Measurements from ENCODE around the gene ENO4. TPM values are rescaled to one million over a fixed set of nuclear protein-coding genes. Genes with fewer than 3 reads are reported as not detected.

ENO4 gene
- total and polyA plus RNA-seq, 3 donors from 2014 or later = 1.8 to 9.8 (median 5.6) TPM

DNA sequence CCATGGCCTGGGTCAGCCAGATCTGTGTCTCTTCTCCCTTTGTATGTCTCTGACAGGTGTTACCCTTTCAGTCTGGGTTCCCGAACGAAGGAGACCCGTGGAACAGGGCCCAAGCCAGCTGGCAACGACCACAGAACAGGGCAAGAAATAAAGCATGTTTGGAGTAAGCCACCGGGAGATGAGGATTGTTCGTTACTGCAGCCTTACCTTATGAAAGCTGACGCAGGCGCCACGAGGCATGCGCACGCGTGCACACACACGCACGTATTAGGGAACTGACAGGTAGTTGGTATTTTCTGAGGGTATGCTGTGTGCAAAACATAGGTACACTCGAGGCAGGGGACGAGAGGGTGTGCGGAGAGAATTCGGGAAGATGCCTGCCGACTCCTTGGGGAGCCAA lies 46.4 kb upstream of the ENO4 start:
- intact Hi-C loops (cut with DNase I; ENCODE audit: low total_unique reads) = no loop called here
- Histone ChIP-seq H3K9me3 (no peaks in the 10 kb centered on the region), H3K27ac (no peak overlapping the region), H3K27me3 (no peaks in the 10 kb centered on the region), H3K4me1 (no peaks in the 10 kb centered on the region), H3K4me3 (no peak overlapping the region), H3K36me3 (ENCODE audit: low read depth, missing control alignments) (no peaks in the 10 kb centered on the region)
- DNase-seq = no peak
- 64 to 70% methylated on average over 18 to 19 of the region's 19 CpGs for WGBS, 2 donors
- no peak for TF ChIP-seq POLR2A (IDR thresholded peaks at IDR 0.05)
- TF ChIP-seq, protein P1, sequence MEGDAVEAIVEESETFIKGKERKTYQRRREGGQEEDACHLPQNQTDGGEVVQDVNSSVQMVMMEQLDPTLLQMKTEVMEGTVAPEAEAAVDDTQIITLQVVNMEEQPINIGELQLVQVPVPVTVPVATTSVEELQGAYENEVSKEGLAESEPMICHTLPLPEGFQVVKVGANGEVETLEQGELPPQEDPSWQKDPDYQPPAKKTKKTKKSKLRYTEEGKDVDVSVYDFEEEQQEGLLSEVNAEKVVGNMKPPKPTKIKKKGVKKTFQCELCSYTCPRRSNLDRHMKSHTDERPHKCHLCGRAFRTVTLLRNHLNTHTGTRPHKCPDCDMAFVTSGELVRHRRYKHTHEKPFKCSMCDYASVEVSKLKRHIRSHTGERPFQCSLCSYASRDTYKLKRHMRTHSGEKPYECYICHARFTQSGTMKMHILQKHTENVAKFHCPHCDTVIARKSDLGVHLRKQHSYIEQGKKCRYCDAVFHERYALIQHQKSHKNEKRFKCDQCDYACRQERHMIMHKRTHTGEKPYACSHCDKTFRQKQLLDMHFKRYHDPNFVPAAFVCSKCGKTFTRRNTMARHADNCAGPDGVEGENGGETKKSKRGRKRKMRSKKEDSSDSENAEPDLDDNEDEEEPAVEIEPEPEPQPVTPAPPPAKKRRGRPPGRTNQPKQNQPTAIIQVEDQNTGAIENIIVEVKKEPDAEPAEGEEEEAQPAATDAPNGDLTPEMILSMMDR (IDR thresholded peaks at IDR 0.05) = no peak

DNA sequence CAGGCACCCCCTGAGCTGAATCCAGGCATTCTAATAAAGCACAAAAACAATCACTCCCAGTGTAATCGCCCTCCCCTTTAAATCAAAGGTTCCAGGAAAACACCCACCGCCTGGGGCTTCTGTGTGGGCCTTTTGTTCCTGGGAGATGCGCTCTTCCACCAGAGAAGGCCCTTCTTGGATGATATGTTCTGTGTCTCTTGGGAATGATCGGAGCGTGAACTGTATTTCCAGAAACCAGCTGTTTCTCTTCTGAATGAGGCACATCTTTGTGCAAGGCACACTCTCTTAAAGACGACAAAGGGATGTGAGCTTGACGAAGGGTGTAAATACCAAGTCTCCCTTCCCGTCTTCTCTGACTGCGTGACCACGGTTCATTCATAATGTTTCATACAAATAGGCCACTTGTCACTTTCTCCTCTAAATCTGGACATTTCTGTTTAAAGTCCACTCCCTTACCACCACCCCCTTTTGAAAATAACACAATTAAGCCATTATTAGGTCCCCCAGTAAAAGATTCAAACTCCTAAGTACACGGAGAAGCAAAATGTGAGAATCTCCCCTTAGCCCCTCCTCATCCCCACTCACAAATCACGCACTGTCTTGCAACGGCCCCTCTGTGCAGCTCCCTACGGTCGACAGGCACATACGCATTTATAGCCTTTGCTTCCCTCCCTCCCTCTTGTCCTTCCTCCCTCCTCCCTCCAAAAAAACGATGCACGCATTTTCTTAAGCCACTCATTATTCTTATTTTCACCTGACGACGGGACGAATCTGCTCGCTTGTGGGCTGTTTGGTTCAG lies 45.6 kb upstream of the ENO4 start:
- WGBS, 2 donors = 30 to 49% methylated on average over 22 of the region's 22 CpGs
- no peak for DNase-seq
- H3K27ac ChIP-seq = no peak overlapping the region
- TF ChIP-seq, protein P1 (IDR thresholded peaks at IDR 0.05) = no peak
- no peak for TF ChIP-seq POLR2A (IDR thresholded peaks at IDR 0.05)
- intact Hi-C loops (cut with DNase I; ENCODE audit: low total_unique reads) = no loop called here
- H3K4me1 ChIP-seq = no peaks in the 10 kb centered on the region
- no peaks in the 10 kb centered on the region for H3K27me3 ChIP-seq
- H3K36me3 ChIP-seq (ENCODE audit: low read depth, missing control alignments) = no peaks in the 10 kb centered on the region
- H3K4me3 ChIP-seq = peak overlapping the region; percentile 11 to 21
- no peaks in the 10 kb centered on the region for H3K9me3 ChIP-seq

DNA sequence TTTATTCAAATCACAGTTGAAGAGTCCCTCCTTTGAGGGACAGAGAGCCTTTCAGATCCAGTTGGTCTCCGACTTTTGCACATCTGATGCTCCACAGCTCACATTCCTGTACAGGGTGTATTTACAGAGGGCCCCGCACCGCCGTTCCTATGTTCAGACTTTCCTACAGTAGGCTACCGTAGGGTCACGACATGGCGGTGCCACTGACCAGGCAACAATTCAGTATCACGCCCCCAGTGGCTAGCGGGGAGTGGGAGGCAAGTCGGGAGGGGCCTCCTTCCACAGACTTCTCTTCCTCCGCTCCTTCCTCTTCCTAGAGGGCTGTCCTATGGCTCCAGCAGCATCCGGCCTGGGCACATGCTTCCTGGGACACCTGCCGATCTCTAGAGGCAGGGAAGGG lies 40.6 kb upstream of the ENO4 start:
- intact Hi-C loops (cut with DNase I; ENCODE audit: low total_unique reads) = no loop called here
- Histone ChIP-seq H3K9me3 (no peaks in the 10 kb centered on the region), H3K27ac (no peak overlapping the region), H3K4me1 (no peaks in the 10 kb centered on the region), H3K4me3 (no peak overlapping the region), H3K27me3 (no peaks in the 10 kb centered on the region), H3K36me3 (ENCODE audit: low read depth, missing control alignments) (no peaks in the 10 kb centered on the region)
- 69 to 76% methylated on average over 5 to 13 of the region's 13 CpGs for WGBS, 2 donors
- no peak for DNase-seq
- no peak for TF ChIP-seq POLR2A (IDR thresholded peaks at IDR 0.05)
- TF ChIP-seq, protein P1 (IDR thresholded peaks at IDR 0.05) = no peak

DNA sequence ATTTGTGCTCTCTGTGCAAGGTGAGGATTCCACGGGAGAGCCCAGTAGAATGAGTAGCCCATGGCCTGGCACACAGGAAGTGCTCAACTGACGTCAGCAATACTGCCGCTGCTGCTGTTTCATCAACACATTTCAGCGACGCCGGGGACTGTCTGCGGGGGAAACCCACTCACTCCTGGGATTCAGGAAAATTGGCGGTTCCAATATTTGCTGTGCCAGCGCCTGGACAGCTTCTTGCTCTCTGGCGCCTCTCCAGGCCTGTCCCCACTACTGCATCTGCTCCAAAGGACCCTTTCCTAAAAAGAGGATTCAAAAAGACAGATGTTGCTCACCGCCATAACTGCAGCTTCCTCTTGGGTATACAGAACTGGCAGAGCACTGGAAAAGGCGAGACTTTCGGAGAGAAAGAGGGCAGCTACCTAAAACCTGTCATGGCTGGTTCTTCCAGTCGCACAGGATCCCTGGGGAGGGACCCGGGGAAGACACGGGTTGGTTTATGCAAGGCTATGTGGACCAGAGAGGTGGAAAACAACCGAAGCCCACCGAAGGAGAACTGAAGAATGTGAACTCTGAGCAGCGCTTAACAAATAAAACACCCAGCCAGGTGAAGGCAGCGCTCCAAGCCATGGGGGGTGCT lies 39.7 kb upstream of the ENO4 start:
- no peaks in the 10 kb centered on the region for H3K27me3 ChIP-seq
- peak overlapping the region in 1 of 2 donors; percentile 10 for H3K4me3 ChIP-seq
- no peaks in the 10 kb centered on the region for H3K9me3 ChIP-seq
- WGBS, 2 donors = 37 to 60% methylated on average over 20 of the region's 20 CpGs
- H3K27ac ChIP-seq = no peak overlapping the region
- intact Hi-C loops (cut with DNase I; ENCODE audit: low total_unique reads) = no loop called here
- DNase-seq = peak; percentile 49
- no peak for TF ChIP-seq POLR2A (IDR thresholded peaks at IDR 0.05)
- TF ChIP-seq, protein P1 (IDR thresholded peaks at IDR 0.05) = peak in 2 of 3 experiments; percentile 22
- H3K36me3 ChIP-seq (ENCODE audit: low read depth, missing control alignments) = no peaks in the 10 kb centered on the region
- H3K4me1 ChIP-seq = no peaks in the 10 kb centered on the region

All from testis (tissue), 3 donors.